Measurements from ENCODE around the gene PNMA6A. TPM values are rescaled to one million over a fixed set of nuclear protein-coding genes. Genes with fewer than 3 reads are reported as not detected.

PNMA6A gene
- total and polyA plus RNA-seq, 9 of the 15 experiments (the other 6 are each of a cell fraction or from before 2014, with no cell fraction given) = 0.10 to 6.9 (median 1.3) TPM

GRCh38 chrX:153032397-153033118, 39.7 kb upstream of the PNMA6A start (continued):
- TF ChIP-seq DMBX1 (CRISPR knock-in tag; IDR thresholded peaks at IDR 0.05; ENCODE audit: borderline replicate concordance) = peak; percentile 25; the same call in 1 of the 2 replicates
- TF ChIP-seq SMAD4 (CRISPR knock-in tag; conservative IDR thresholded peaks at IDR 0.05) = peak; percentile 33; the same call in 1 of the 2 replicates
- TF ChIP-seq THAP7 (CRISPR knock-in tag; IDR thresholded peaks at IDR 0.05) = no peak
- TF ChIP-seq CBFB (CRISPR knock-in tag; IDR thresholded peaks at IDR 0.05) = peak; percentile 70; the same call in 1 of the 2 replicates
- no peak for TF ChIP-seq KLF10 (CRISPR knock-in tag; IDR thresholded peaks at IDR 0.05)
- peak; percentile 42; the same call in 1 of the 2 replicates for TF ChIP-seq ESRRA (IDR thresholded peaks at IDR 0.05; ENCODE audit: borderline replicate concordance, low read depth)
- TF ChIP-seq ZBTB9 (CRISPR knock-in tag; IDR thresholded peaks at IDR 0.05) = peak; percentile 93
- peak in 1 of 3 experiments; percentile 28 for TF ChIP-seq YY1 (IDR thresholded peaks at IDR 0.05; ENCODE audit: borderline replicate concordance in 1 of 3, control insufficient read depth in 1 of 3, extremely low read depth in 1 of 3, insufficient read depth in 3 of 3, insufficient read length in 1 of 3, insufficient replicate concordance in 2 of 3, low read depth in 1 of 3, low read length in 2 of 3)
- TF ChIP-seq TEAD2 (tag; IDR thresholded peaks at IDR 0.05) = no peak
- no peak for TF ChIP-seq XRCC5 (IDR thresholded peaks at IDR 0.05; ENCODE audit: low read depth, low read length)
- TF ChIP-seq HMGN3 (IDR thresholded peaks at IDR 0.05; ENCODE audit: borderline replicate concordance, extremely low read depth, insufficient read length, low read depth, low read length) = peak; percentile 17
- TF ChIP-seq ZNF699 (CRISPR knock-in tag; IDR thresholded peaks at IDR 0.05; ENCODE audit: insufficient replicate concordance) = no peak
- no peak for TF ChIP-seq TBP (optimal IDR thresholded peaks at IDR 0.05; ENCODE audit: low read depth, low read length)
- no peak for TF ChIP-seq BRD9 (IDR thresholded peaks at IDR 0.05; ENCODE audit: low read depth, partially characterized antibody)
- no peak for TF ChIP-seq ELF4 (CRISPR knock-in tag; IDR thresholded peaks at IDR 0.05)
- peak; percentile 84 to 87 (median 86) for TF ChIP-seq CTCF (IDR thresholded peaks at IDR 0.05 in 2 of 3, conservative IDR thresholded peaks at IDR 0.05 in 1 of 3; ENCODE audit: insufficient read depth in 2 of 3, low read depth in 1 of 3, low read length in 3 of 3)
- no peak for TF ChIP-seq ELK3 (CRISPR knock-in tag; IDR thresholded peaks at IDR 0.05)
- TF ChIP-seq NCOA1 (IDR thresholded peaks at IDR 0.05; ENCODE audit: low read depth) = no peak
- peak; percentile 96 for TF ChIP-seq DEAF1 (CRISPR knock-in tag; IDR thresholded peaks at IDR 0.05)
